SK-N-MC (cell line): Measurements from ENCODE around the gene ARHGAP35.

Source experiments
- EZH2 ChIP-seq: fragments of 200-600 bp; sonication (generic); IDR thresholded peaks from one replicate; pipeline ENCODE4 v1.6.1; 2017; ENCODE audit warnings: antibody characterized with exemption
- FOXP2 ChIP-seq: optimal IDR thresholded peaks from 2 replicates; pipeline ENCODE3; 2011; ENCODE audit warnings: mild to moderate bottlenecking, moderate library complexity; ENCODE audit not compliant: insufficient read depth; ENCODE audit errors: extremely low read length, control extremely low read depth
- POLR2AphosphoS5 ChIP-seq: IDR thresholded peaks from 2 replicates; pipeline ENCODE4 v1.6.1; 2012; ENCODE audit warnings: mild to moderate bottlenecking, low read depth, low read length, borderline replicate concordance

DNA sequence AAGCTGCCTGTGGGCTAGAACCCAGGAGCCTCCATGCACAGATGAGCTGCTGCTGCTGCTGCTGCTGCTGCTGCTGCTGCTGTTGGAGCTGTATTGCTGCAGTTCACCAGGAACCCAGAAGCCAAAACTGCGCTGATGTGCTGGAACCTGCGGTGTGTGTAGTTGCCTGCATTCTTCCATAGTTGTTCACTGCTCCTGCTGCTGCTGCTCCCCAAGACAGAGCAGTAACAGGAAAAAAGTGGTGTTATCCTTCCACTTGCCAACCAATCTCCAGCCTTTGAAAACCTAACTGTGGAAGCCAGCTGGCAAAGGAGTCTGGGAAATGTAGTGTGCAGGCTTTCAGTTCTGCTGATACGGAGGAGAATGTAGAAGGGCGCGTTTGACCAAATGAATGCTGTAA, 37.9 kb downstream of the ARHGAP35 start:
- TF ChIP-seq POLR2AphosphoS5 (no peak), EZH2 (no peak), FOXP2 (no peak)
